Memory B cell (primary cell): Measurements from ENCODE around the gene TOLLIP.

ENCODE experiments used
- ATAC-seq: fragments of 150-1000 bp; cut with Tn5 transposase; 2 replicates; pipeline ENCODE4 v1.10.0; 2021; ENCODE audit warnings: low read depth, mild to moderate bottlenecking, moderate library complexity
- DNase-seq, 2 donors: peaks; one replicate each; pipeline ENCODE4 v3.0.0; 2022; ENCODE audit warnings: low spot score in 2 of 2
- H3K27ac Mint-ChIP-seq: one replicate; pipeline ENCODE4 v1.8.0; 2022; ENCODE audit warnings: mild to moderate bottlenecking, moderate library complexity, mixed read lengths
- H3K27me3 Mint-ChIP-seq: one replicate; pipeline ENCODE4 v1.8.0; 2022; ENCODE audit warnings: mixed read lengths
- H3K36me3 Mint-ChIP-seq: one replicate; pipeline ENCODE4 v1.8.0; 2022; ENCODE audit warnings: mild to moderate bottlenecking, mixed read lengths
- H3K4me1 Mint-ChIP-seq: one replicate; pipeline ENCODE4 v1.8.0; 2022; ENCODE audit warnings: mixed read lengths
- H3K4me3 Mint-ChIP-seq: one replicate; pipeline ENCODE4 v1.8.0; 2022; ENCODE audit warnings: mild to moderate bottlenecking, moderate library complexity, mixed read lengths
- H3K9me3 Mint-ChIP-seq: one replicate; pipeline ENCODE4 v1.8.0; 2022; ENCODE audit warnings: mixed read lengths

TOLLIP gene

GRCh38 chr11:1310318-1310687 is 871 bp upstream of the TOLLIP start:
- Mint-ChIP-seq H3K4me3 (peak overlapping the region; percentile 84), H3K27ac (peak overlapping the region; percentile 98), H3K4me1 (peaks cover 30% of the 10 kb centered on the region), H3K9me3 (no peaks in the 10 kb centered on the region), H3K27me3 (no peaks in the 10 kb centered on the region), H3K36me3 (no peaks in the 10 kb centered on the region)
- ATAC-seq (peak; percentile 4), DNase-seq (peak in 1 of 2 donors; percentile 26)

- peak; percentile 13 for ATAC-seq
- H3K4me1 Mint-ChIP-seq: peaks cover 32% of the 10 kb centered on the region
Measured at GRCh38 chr11:1308743-1309497, 512 bp downstream of the TOLLIP start.

GRCh38 chr11:1307998-1308742 is 1.3 kb downstream of the TOLLIP start:
- peak overlapping the region; percentile 87 for H3K27ac Mint-ChIP-seq
- DNase-seq (no peak), ATAC-seq (no peak)
- no peaks in the 10 kb centered on the region for H3K9me3 Mint-ChIP-seq
- no peaks in the 10 kb centered on the region for H3K27me3 Mint-ChIP-seq
- H3K4me3 Mint-ChIP-seq: peak overlapping the region; percentile 78
- peaks cover 32% of the 10 kb centered on the region for H3K4me1 Mint-ChIP-seq
- H3K36me3 Mint-ChIP-seq: peaks cover 2% of the 10 kb centered on the region

More at GRCh38 chr11:1308743-1309497, 512 bp downstream of the TOLLIP start:
- Mint-ChIP-seq H3K27ac (peak overlapping the region; percentile 98), H3K36me3 (peaks cover 2% of the 10 kb centered on the region), H3K9me3 (no peaks in the 10 kb centered on the region), H3K27me3 (no peaks in the 10 kb centered on the region), H3K4me3 (peak overlapping the region; percentile 84)
- peak in 1 of 2 donors; percentile 58 for DNase-seq

GRCh38 chr11:1307163-1307870 is 2.1 kb downstream of the TOLLIP start:
- Mint-ChIP-seq H3K4me1 (peaks cover 36% of the 10 kb centered on the region), H3K9me3 (no peaks in the 10 kb centered on the region), H3K36me3 (peaks cover 2% of the 10 kb centered on the region), H3K4me3 (peak overlapping the region; percentile 44), H3K27ac (peak overlapping the region; percentile 87), H3K27me3 (no peaks in the 10 kb centered on the region)
- no peak for ATAC-seq
- DNase-seq: peak in 1 of 2 donors; percentile 32

- no peak for ATAC-seq
- Mint-ChIP-seq H3K27ac (peak overlapping the region; percentile 87), H3K36me3 (peaks cover 2% of the 10 kb centered on the region), H3K4me1 (peaks cover 35% of the 10 kb centered on the region), H3K27me3 (no peaks in the 10 kb centered on the region), H3K4me3 (peak overlapping the region; percentile 44), H3K9me3 (no peaks in the 10 kb centered on the region)
- no peak for DNase-seq
Measured at GRCh38 chr11:1306186-1307162, 3.0 kb downstream of the TOLLIP start.

- H3K27ac Mint-ChIP-seq: no peak overlapping the region
Measured at GRCh38 chr11:1305501-1306056, 3.9 kb downstream of the TOLLIP start.

GRCh38 chr11:1305063-1305495 is 4.4 kb downstream of the TOLLIP start:
- Mint-ChIP-seq H3K36me3 (peaks cover 2% of the 10 kb centered on the region), H3K4me1 (peaks cover 26% of the 10 kb centered on the region), H3K27ac (no peak overlapping the region), H3K27me3 (no peaks in the 10 kb centered on the region), H3K4me3 (no peak overlapping the region), H3K9me3 (no peaks in the 10 kb centered on the region)
- peak in 1 of 2 donors; percentile 9 for DNase-seq
- ATAC-seq: no peak

More at GRCh38 chr11:1305501-1306056, 3.9 kb downstream of the TOLLIP start:
- Mint-ChIP-seq H3K27me3 (no peaks in the 10 kb centered on the region), H3K4me1 (peaks cover 27% of the 10 kb centered on the region), H3K36me3 (peaks cover 2% of the 10 kb centered on the region), H3K9me3 (no peaks in the 10 kb centered on the region), H3K4me3 (no peak overlapping the region)
- ATAC-seq (no peak), DNase-seq (peak in 1 of 2 donors; percentile 11)

GRCh38 chr11:1304380-1304779 is 5.1 kb downstream of the TOLLIP start:
- no peak for ATAC-seq
- peaks cover 2% of the 10 kb centered on the region for H3K36me3 Mint-ChIP-seq
- H3K4me1 Mint-ChIP-seq: peaks cover 27% of the 10 kb centered on the region
- H3K27me3 Mint-ChIP-seq: no peaks in the 10 kb centered on the region
- DNase-seq: peak in 1 of 2 donors; percentile 7
- no peaks in the 10 kb centered on the region for H3K9me3 Mint-ChIP-seq
- H3K4me3 Mint-ChIP-seq: no peak overlapping the region
- H3K27ac Mint-ChIP-seq: no peak overlapping the region

- Mint-ChIP-seq H3K4me3 (no peak overlapping the region), H3K9me3 (no peaks in the 10 kb centered on the region), H3K4me1 (peaks cover 27% of the 10 kb centered on the region), H3K27me3 (no peaks in the 10 kb centered on the region), H3K27ac (no peak overlapping the region), H3K36me3 (peaks cover 2% of the 10 kb centered on the region)
- ATAC-seq (no peak), DNase-seq (no peak)
Measured at GRCh38 chr11:1303973-1304372, 5.5 kb downstream of the TOLLIP start.

GRCh38 chr11:1303126-1303821 is 6.2 kb downstream of the TOLLIP start:
- Mint-ChIP-seq H3K27ac (no peak overlapping the region), H3K4me3 (no peak overlapping the region), H3K36me3 (peaks cover 2% of the 10 kb centered on the region), H3K4me1 (peaks cover 23% of the 10 kb centered on the region), H3K27me3 (no peaks in the 10 kb centered on the region), H3K9me3 (no peaks in the 10 kb centered on the region)
- ATAC-seq (no peak), DNase-seq (no peak)

GRCh38 chr11:1302461-1303125 is 6.8 kb downstream of the TOLLIP start:
- H3K4me1 Mint-ChIP-seq: peaks cover 20% of the 10 kb centered on the region
- peaks cover 2% of the 10 kb centered on the region for H3K36me3 Mint-ChIP-seq

GRCh38 chr11:1302041-1302460 is 7.4 kb downstream of the TOLLIP start:
- no peak overlapping the region for H3K4me3 Mint-ChIP-seq
- no peaks in the 10 kb centered on the region for H3K27me3 Mint-ChIP-seq
- peaks cover 14% of the 10 kb centered on the region for H3K4me1 Mint-ChIP-seq

More at GRCh38 chr11:1302461-1303125, 6.8 kb downstream of the TOLLIP start:
- Mint-ChIP-seq H3K27ac (no peak overlapping the region), H3K27me3 (no peaks in the 10 kb centered on the region), H3K4me3 (no peak overlapping the region), H3K9me3 (no peaks in the 10 kb centered on the region)
- DNase-seq: no peak
- no peak for ATAC-seq

More at GRCh38 chr11:1302041-1302460, 7.4 kb downstream of the TOLLIP start:
- Mint-ChIP-seq H3K27ac (no peak overlapping the region), H3K36me3 (peaks cover 2% of the 10 kb centered on the region), H3K9me3 (no peaks in the 10 kb centered on the region)
- DNase-seq (no peak), ATAC-seq (no peak)
